Keratinocyte (primary cell): ENCODE data around the gene S100P. TPM values are rescaled to one million over a fixed set of nuclear protein-coding genes. Genes with fewer than 3 reads are reported as not detected.

Experiments used
- DNase-seq: peaks from one replicate; pipeline ENCODE4 v3.0.0-alpha.2; 2011; ENCODE audit warnings: low read depth, missing footprints, low spot score
- FAIRE-seq: peaks from 2 replicates; lab custom pipeline; 2011; peaks lifted over from hg19 to GRCh38; lab: Jason Lieb, UNC
- H2AFZ ChIP-seq: 2 replicates; pipeline ENCODE4 v1.6.0; 2012; ENCODE audit warnings: low read length, control low read depth, inconsistent platforms; ENCODE audit not compliant: control insufficient read depth
- H3K27ac ChIP-seq: 2 replicates; pipeline ENCODE4 v1.5.1; 2011; ENCODE audit warnings: low read length; ENCODE audit not compliant: control insufficient read depth, insufficient read depth
- H3K27me3 ChIP-seq: 3 replicates; pipeline ENCODE4 v1.6.0; 2011; ENCODE audit warnings: low read length; ENCODE audit not compliant: control insufficient read depth, insufficient read depth; ENCODE audit errors: extremely low read depth
- H3K36me3 ChIP-seq, 2 experiments: 2 replicates in 1 of 2; 3 replicates in 1 of 2; pipeline ENCODE4 v1.5.1; 2011; ENCODE audit warnings: low read length in 2 of 2, mild to moderate bottlenecking in 1 of 2; ENCODE audit not compliant: control insufficient read depth in 2 of 2, insufficient read depth in 2 of 2; ENCODE audit errors: extremely low read depth in 1 of 2
- H3K4me1 ChIP-seq: 3 replicates; pipeline ENCODE4 v1.5.1; 2011; ENCODE audit warnings: low read length; ENCODE audit not compliant: control insufficient read depth, insufficient read depth; ENCODE audit errors: extremely low read depth
- H3K4me2 ChIP-seq: 3 replicates; pipeline ENCODE4 v1.6.0; 2011; ENCODE audit warnings: low read depth, low read length; ENCODE audit not compliant: control insufficient read depth, insufficient read depth; ENCODE audit errors: extremely low read depth
- H3K4me3 ChIP-seq, 3 experiments: fragments of 200-600 bp in 1 of 3; sonication (generic) in 1 of 3; 2 replicates in 2 of 3; 3 replicates in 1 of 3; pipeline ENCODE4 v1.5.1; 2011 to 2016; ENCODE audit warnings: low read length in 3 of 3, mild to moderate bottlenecking in 3 of 3, control low read depth in 2 of 3, inconsistent platforms in 1 of 3, low read depth in 1 of 3, mixed read lengths in 1 of 3, mixed run types in 1 of 3, moderate library complexity in 1 of 3; ENCODE audit not compliant: control insufficient read depth in 2 of 3, insufficient read depth in 2 of 3; ENCODE audit errors: extremely low read depth in 1 of 3
- H3K79me2 ChIP-seq: 2 replicates; pipeline ENCODE4 v1.6.0; 2012; ENCODE audit warnings: low read length; ENCODE audit not compliant: control insufficient read depth, insufficient read depth
- H3K9ac ChIP-seq: 3 replicates; pipeline ENCODE4 v1.6.0; 2011; ENCODE audit warnings: low read length; ENCODE audit not compliant: control insufficient read depth, insufficient read depth; ENCODE audit errors: extremely low read depth
- H3K9me1 ChIP-seq: 3 replicates; pipeline ENCODE4 v1.6.0; 2011; ENCODE audit warnings: low read length; ENCODE audit not compliant: control insufficient read depth, insufficient read depth; ENCODE audit errors: extremely low read depth
- H3K9me3 ChIP-seq: 2 replicates; pipeline ENCODE4 v1.5.1; 2012; ENCODE audit warnings: low read depth, low read length; ENCODE audit not compliant: control insufficient read depth
- H4K20me1 ChIP-seq: 3 replicates; pipeline ENCODE4 v1.6.0; 2011; ENCODE audit warnings: low read length; ENCODE audit not compliant: control insufficient read depth, insufficient read depth; ENCODE audit errors: extremely low read depth
- CTCF ChIP-seq, 3 experiments: IDR thresholded peaks in 1 of 3; conservative IDR thresholded peaks in 1 of 3; optimal IDR thresholded peaks in 1 of 3; 2 replicates in 2 of 3; 3 replicates in 1 of 3; pipeline versions ENCODE3 to v1.5.1; 2011; ENCODE audit warnings: low read length in 3 of 3, mild to moderate bottlenecking in 3 of 3, moderate library complexity in 2 of 3, control low read depth in 1 of 3, inconsistent platforms in 1 of 3; ENCODE audit not compliant: insufficient read depth in 2 of 3; ENCODE audit errors: extremely low read depth in 1 of 3
- EZH2 ChIP-seq: IDR thresholded peaks from one replicate; pipeline ENCODE4 v1.6.1; 2012; ENCODE audit warnings: inconsistent platforms, mild to moderate bottlenecking, low read length, moderate library complexity
- dilution Hi-C: fragments of 300-500 bp; cut with MboI; formaldehyde crosslinking; loops from one replicate; pipeline ENCODE4 v1.7.0; 2020; ENCODE audit warnings: low sequenced_read_pairs; ENCODE audit not compliant: extremely low pct_ligation_motif_present
- polyA plus RNA-seq, 5 experiments: library from polyadenylated mRNA; depleted of rRNA in 3 of 5; stranded (reverse) in 3 of 5; stranded (forward) in 1 of 5; unstranded in 1 of 5; fragments of >200 nt; gene quantifications; 1 replicate in 1 of 5; 2 replicates in 3 of 5; 3 replicates in 1 of 5; pipeline versions ENCODE4 v1.2.1 to v1.2.3, GENCODE V29; 2011 to 2012; ENCODE audit warnings: missing spikeins in 2 of 5, low read depth in 1 of 5, low replicate concordance in 1 of 5

The S100P gene
- polyA plus RNA-seq, 1 donor (not counting 4 experiments of a cell fraction or from before 2014, with no cell fraction given) = 1.7 TPM

- peak overlapping the region; percentile 96 for H3K4me2 ChIP-seq
- peak overlapping the region; percentile 95 for H2AFZ ChIP-seq
- peak overlapping the region; percentile 73 for H3K9ac ChIP-seq
- H3K4me3 ChIP-seq = peak overlapping the region; percentile 67 to 77 (median 71)
- H3K36me3 ChIP-seq = peaks cover 5 to 13% of the 10 kb centered on the region in 2 experiments
- peak; percentile 70 for DNase-seq
- no peaks in the 10 kb centered on the region for H3K27me3 ChIP-seq
- H4K20me1 ChIP-seq = peaks cover 4% of the 10 kb centered on the region
- no peaks in the 10 kb centered on the region for H3K9me3 ChIP-seq
- H3K4me1 ChIP-seq = peaks cover 21% of the 10 kb centered on the region
- dilution Hi-C loops = no loop called here
- H3K27ac ChIP-seq = peak overlapping the region; percentile 48
- peaks cover 24% of the 10 kb centered on the region for H3K79me2 ChIP-seq
- peak; percentile 69 for FAIRE-seq
- TF ChIP-seq CTCF (optimal IDR thresholded peaks at IDR 0.05 in 1 of 3, IDR thresholded peaks at IDR 0.05 in 1 of 3, conservative IDR thresholded peaks at IDR 0.05 in 1 of 3; ENCODE audit: extremely low read depth in 1 of 3, insufficient read depth in 2 of 3, low read length in 3 of 3) = no peak
- TF ChIP-seq EZH2 = no peak
- H3K9me1 ChIP-seq = no peaks in the 10 kb centered on the region
Measured at GRCh38 chr4:6673660-6674499, 19.8 kb upstream of the S100P start.

- Histone ChIP-seq H3K9me3 (no peaks in the 10 kb centered on the region), H3K27me3 (no peaks in the 10 kb centered on the region), H3K4me2 (peak overlapping the region; percentile 96), H3K27ac (peak overlapping the region; percentile 47), H3K79me2 (peaks cover 24% of the 10 kb centered on the region), H3K9me1 (no peaks in the 10 kb centered on the region), H3K4me1 (peaks cover 21% of the 10 kb centered on the region), H2AFZ (peak overlapping the region; percentile 16), H3K4me3 (peak overlapping the region; percentile 67 to 77 (median 71)), H4K20me1 (peaks cover 4% of the 10 kb centered on the region), H3K9ac (peak overlapping the region; percentile 73), H3K36me3 (peaks cover 5 to 13% of the 10 kb centered on the region in 2 experiments)
- TF ChIP-seq CTCF (optimal IDR thresholded peaks at IDR 0.05 in 1 of 3, IDR thresholded peaks at IDR 0.05 in 1 of 3, conservative IDR thresholded peaks at IDR 0.05 in 1 of 3; ENCODE audit: extremely low read depth in 1 of 3, insufficient read depth in 2 of 3, low read length in 3 of 3) (peak; percentile 63 to 90 (median 75)), EZH2 (no peak)
- dilution Hi-C loops = no loop called here
- DNase-seq = no peak
- FAIRE-seq = peak; percentile 92
Measured at GRCh38 chr4:6674500-6675149, 19.1 kb upstream of the S100P start.
